B cell (primary cell): ENCODE data around the gene ATP8B2.

Experiments
- CTCF ChIP-seq: fragments of 200-600 bp; IDR thresholded peaks from one replicate; pipeline ENCODE4 v1.8.0; 2022; ENCODE audit warnings: antibody characterized with exemption, mild to moderate bottlenecking
- EZH2 ChIP-seq: IDR thresholded peaks from 2 replicates; pipeline ENCODE4 v1.6.1; 2012; ENCODE audit warnings: borderline replicate concordance, low read depth, mild to moderate bottlenecking, moderate library complexity, low read length; ENCODE audit not compliant: insufficient read depth, poor library complexity, severe bottlenecking

- TF ChIP-seq CTCF: no peak
- no peak for TF ChIP-seq EZH2
Measured at GRCh38 chr1:154384650-154385489, 59.5 kb downstream of the ATP8B2 start.
